Endodermal cell (in vitro differentiated cells): ENCODE data around the gene ARFGEF3. TPM values are rescaled to one million over a fixed set of nuclear protein-coding genes. Genes with fewer than 3 reads are reported as not detected.

Experiments
- DNase-seq: peaks from one replicate; pipeline ENCODE4 v3.0.0-alpha.2; 2017
- H3K27ac ChIP-seq: 2 replicates; pipeline ENCODE4 v1.5.1; 2013; ENCODE audit warnings: mild to moderate bottlenecking, low read depth, low read length, moderate library complexity
- H3K27me3 ChIP-seq: 2 replicates; pipeline ENCODE4 v1.6.1; 2013; ENCODE audit warnings: mild to moderate bottlenecking, low read length, moderate library complexity; ENCODE audit not compliant: insufficient read depth, control insufficient read depth, poor library complexity, severe bottlenecking
- H3K36me3 ChIP-seq: 2 replicates; pipeline ENCODE4 v1.7.0; 2013; ENCODE audit warnings: mild to moderate bottlenecking, low read length, moderate library complexity; ENCODE audit not compliant: control insufficient read depth, insufficient read depth
- H3K4me1 ChIP-seq: one replicate; pipeline ENCODE4 v1.7.0; 2013; ENCODE audit warnings: low read length; ENCODE audit not compliant: control insufficient read depth, insufficient read depth
- H3K4me3 ChIP-seq: 2 replicates; pipeline ENCODE4 v1.5.1; 2013; ENCODE audit warnings: mild to moderate bottlenecking, low read length, moderate library complexity
- H3K9ac ChIP-seq: 2 replicates; pipeline ENCODE4 v1.6.1; 2013; ENCODE audit warnings: mild to moderate bottlenecking, low read length, moderate library complexity; ENCODE audit not compliant: poor library complexity, severe bottlenecking; ENCODE audit errors: extremely low read depth
- H3K9me3 ChIP-seq: 2 replicates; pipeline ENCODE4 v1.6.1; 2013; ENCODE audit warnings: mild to moderate bottlenecking, low read length, moderate library complexity; ENCODE audit not compliant: control insufficient read depth
- H3K27ac Mint-ChIP-seq: 2 replicates; pipeline ENCODE4 v1.8.0; 2020; ENCODE audit warnings: mixed read lengths
- H3K27me3 Mint-ChIP-seq: 2 replicates; pipeline ENCODE4 v1.8.0; 2021; ENCODE audit warnings: mild to moderate bottlenecking, mixed read lengths; ENCODE audit not compliant: insufficient read depth
- H3K36me3 Mint-ChIP-seq: 2 replicates; pipeline ENCODE4 v1.8.0; 2020; ENCODE audit warnings: low read depth, mixed read lengths
- H3K4me1 Mint-ChIP-seq: 2 replicates; pipeline ENCODE4 v1.8.0; 2020; ENCODE audit warnings: mixed read lengths
- H3K4me3 Mint-ChIP-seq: 2 replicates; pipeline ENCODE4 v1.8.0; 2020; ENCODE audit warnings: mild to moderate bottlenecking, moderate library complexity, mixed read lengths
- H3K9me3 Mint-ChIP-seq: 2 replicates; pipeline ENCODE4 v1.8.0; 2020; ENCODE audit warnings: mild to moderate bottlenecking, mixed read lengths
- CTCF ChIP-seq: fragments of 200-600 bp; sonication (generic); conservative IDR thresholded peaks from 2 replicates; pipeline ENCODE4 v1.5.0; 2021; ENCODE audit warnings: antibody characterized with exemption, mild to moderate bottlenecking
- WGBS, 2 experiments: methylation state at CpG; one replicate each; pipeline versions ENCODE4 v1.1.5 to v1.1.7; 2013; ENCODE audit warnings: missing lambda C conversion rate in 2 of 2, mixed read lengths in 1 of 2; ENCODE audit not compliant: insufficient coverage in 1 of 2, insufficient read length in 1 of 2; 5-methylcytosine and 5-hydroxymethylcytosine counted together
- total RNA-seq, 2 donors: library from RNA; stranded (reverse); fragmentation: NEBNext Ultra II Directional in 1 of 2; extraction: Animal tissue kit (Norgen Biotek cat#: 25700) in 1 of 2; gene quantifications; 2 replicates in 1 of 2; 3 replicates in 1 of 2; pipeline ENCODE4 v1.2.1, GENCODE V29; 2021

The ARFGEF3 gene
- total RNA-seq, 2 donors from 2014 or later, result 10.9 to 14.3 TPM

- Mint-ChIP-seq H3K27me3 (no peaks in the 10 kb centered on the region), H3K27ac (no peak overlapping the region), H3K36me3 (no peaks in the 10 kb centered on the region), H3K4me3 (no peak overlapping the region), H3K4me1 (peaks cover 22% of the 10 kb centered on the region), H3K9me3 (no peaks in the 10 kb centered on the region)
- Histone ChIP-seq H3K9me3 (no peaks in the 10 kb centered on the region), H3K36me3 (peaks cover 5% of the 10 kb centered on the region), H3K9ac (no peak overlapping the region), H3K27ac (no peak overlapping the region), H3K27me3 (no peaks in the 10 kb centered on the region), H3K4me3 (no peak overlapping the region), H3K4me1 (peaks cover 13% of the 10 kb centered on the region)
- DNase-seq, result no peak
- 96 to 100% methylated on average over 1 of the region's 1 CpG for WGBS, 2 experiments
- TF ChIP-seq CTCF, result no peak
Observed at GRCh38 chr6:138235693-138236092, 74.0 kb downstream of the ARFGEF3 start.

GRCh38 chr6:138237463-138237862 lies 75.7 kb downstream of the ARFGEF3 start:
- DNase-seq, result no peak

GRCh38 chr6:138238368-138238767 lies 76.6 kb downstream of the ARFGEF3 start:
- Histone ChIP-seq H3K9ac (no peak overlapping the region), H3K36me3 (peaks cover 14% of the 10 kb centered on the region), H3K27me3 (no peaks in the 10 kb centered on the region), H3K4me1 (peaks cover 28% of the 10 kb centered on the region), H3K4me3 (no peak overlapping the region), H3K9me3 (no peaks in the 10 kb centered on the region), H3K27ac (no peak overlapping the region)
- DNase-seq, result no peak
- TF ChIP-seq CTCF, result no peak
- Mint-ChIP-seq H3K36me3 (no peaks in the 10 kb centered on the region), H3K4me1 (peaks cover 33% of the 10 kb centered on the region), H3K27me3 (no peaks in the 10 kb centered on the region), H3K27ac (no peak overlapping the region), H3K9me3 (no peaks in the 10 kb centered on the region), H3K4me3 (no peak overlapping the region)
- WGBS, 2 experiments, result 91 to 96% methylated on average over 6 of the region's 6 CpGs

More at GRCh38 chr6:138237463-138237862, 75.7 kb downstream of the ARFGEF3 start:
- no peak overlapping the region for H3K4me3 ChIP-seq
- H3K27me3 Mint-ChIP-seq, result no peaks in the 10 kb centered on the region
- no peak overlapping the region for H3K27ac ChIP-seq
- peaks cover 26% of the 10 kb centered on the region for H3K4me1 Mint-ChIP-seq
- no peaks in the 10 kb centered on the region for H3K27me3 ChIP-seq
- peaks cover 5% of the 10 kb centered on the region for H3K36me3 ChIP-seq
- peaks cover 20% of the 10 kb centered on the region for H3K4me1 ChIP-seq
- no peak overlapping the region for H3K9ac ChIP-seq
- peak overlapping the region; percentile 45 for H3K27ac Mint-ChIP-seq
- no peaks in the 10 kb centered on the region for H3K9me3 Mint-ChIP-seq
- no peak overlapping the region for H3K4me3 Mint-ChIP-seq
- no peak for TF ChIP-seq CTCF
- WGBS, 2 experiments, result 89 to 91% methylated on average over 2 of the region's 2 CpGs
- H3K36me3 Mint-ChIP-seq, result no peaks in the 10 kb centered on the region
- H3K9me3 ChIP-seq, result no peaks in the 10 kb centered on the region
